CD14-positive monocyte (primary cell): ENCODE data around the gene ALOX15. TPM values are rescaled to one million over a fixed set of nuclear protein-coding genes. Genes with fewer than 3 reads are reported as not detected.

Experiments used
- DNase-seq, 3 donors: peaks; one replicate each; pipeline ENCODE4 v3.0.0-alpha.2; 2011 to 2022
- H2AFZ ChIP-seq: 2 replicates; pipeline ENCODE4 v1.6.0; 2012; ENCODE audit warnings: mild to moderate bottlenecking, low read depth, low read length, inconsistent platforms; ENCODE audit not compliant: insufficient read depth, poor library complexity, severe bottlenecking
- H3K27ac ChIP-seq, 2 donors: 1 replicate in 1 of 2; 2 replicates in 1 of 2; pipeline ENCODE4 v1.5.1; 2012 to 2013; ENCODE audit warnings: low read length in 2 of 2, control low read depth in 1 of 2, inconsistent platforms in 1 of 2, low read depth in 1 of 2, mild to moderate bottlenecking in 1 of 2
- H3K27me3 ChIP-seq, 2 donors: one replicate each; pipeline versions ENCODE4 v1.6.0 to v1.6.1; 2011 to 2013; ENCODE audit warnings: low read length in 2 of 2; ENCODE audit not compliant: control insufficient read depth in 2 of 2, insufficient read depth in 2 of 2
- H3K36me3 ChIP-seq, 2 donors: replicated peaks in 1 of 2; 1 replicate in 1 of 2; 2 replicates in 1 of 2; pipeline versions ENCODE4 v1.5.1 to v1.6.1; 2012 to 2013; ENCODE audit warnings: low read length in 2 of 2, control low read depth in 1 of 2, inconsistent platforms in 1 of 2, mild to moderate bottlenecking in 1 of 2; ENCODE audit not compliant: insufficient read depth in 2 of 2, control insufficient read depth in 1 of 2
- H3K4me1 ChIP-seq, 2 donors: 1 replicate in 1 of 2; 2 replicates in 1 of 2; pipeline versions ENCODE4 v1.5.1 to v1.6.1; 2012 to 2013; ENCODE audit warnings: low read length in 2 of 2, control low read depth in 1 of 2, inconsistent platforms in 1 of 2, mild to moderate bottlenecking in 1 of 2, moderate library complexity in 1 of 2; ENCODE audit not compliant: insufficient read depth in 2 of 2, control insufficient read depth in 1 of 2
- H3K4me2 ChIP-seq: replicated peaks from 2 replicates; pipeline ENCODE3; 2012; ENCODE audit warnings: low read length, moderate library complexity, mild to moderate bottlenecking; ENCODE audit not compliant: poor library complexity, severe bottlenecking; ENCODE audit errors: extremely low read depth
- H3K4me3 ChIP-seq, 3 experiments: fragments of 200-600 bp in 1 of 3; sonication (generic) in 1 of 3; replicated peaks in 1 of 3; 1 replicate in 2 of 3; 2 replicates in 1 of 3; pipeline ENCODE4 v1.5.1; 2011 to 2013; ENCODE audit warnings: low read length in 3 of 3, mild to moderate bottlenecking in 3 of 3, control low read depth in 2 of 3, low read depth in 2 of 3, inconsistent platforms in 1 of 3, moderate library complexity in 1 of 3
- H3K79me2 ChIP-seq: 2 replicates; pipeline ENCODE4 v1.6.0; 2012; ENCODE audit warnings: mild to moderate bottlenecking, control low read depth, inconsistent platforms, low read length, moderate library complexity; ENCODE audit not compliant: insufficient read depth
- H3K9ac ChIP-seq: 2 replicates; pipeline ENCODE4 v1.6.0; 2017; ENCODE audit warnings: low read length, mild to moderate bottlenecking; ENCODE audit not compliant: insufficient read depth, poor library complexity, severe bottlenecking
- H3K9me3 ChIP-seq, 2 donors: replicated peaks in 1 of 2; 1 replicate in 1 of 2; 2 replicates in 1 of 2; pipeline versions ENCODE4 v1.5.1 to v1.6.1; 2012 to 2013; ENCODE audit warnings: low read length in 2 of 2, control low read depth in 1 of 2; ENCODE audit not compliant: control insufficient read depth in 1 of 2, insufficient read depth in 1 of 2
- H4K20me1 ChIP-seq: 2 replicates; pipeline ENCODE4 v1.6.0; 2012; ENCODE audit warnings: mild to moderate bottlenecking, low read length, control low read depth, moderate library complexity; ENCODE audit not compliant: insufficient read depth
- H3K27ac Mint-ChIP-seq, 7 donors: one replicate each; pipeline ENCODE4 v1.8.0; 2020; ENCODE audit warnings: mild to moderate bottlenecking in 7 of 7, mixed read lengths in 7 of 7, moderate library complexity in 6 of 7, inconsistent platforms in 2 of 7
- H3K27me3 Mint-ChIP-seq, 3 donors: one replicate each; pipeline ENCODE4 v1.8.0; 2021 to 2022; ENCODE audit warnings: low read depth in 3 of 3, mild to moderate bottlenecking in 3 of 3, mixed read lengths in 3 of 3, moderate library complexity in 3 of 3, inconsistent platforms in 1 of 3
- H3K36me3 Mint-ChIP-seq, 2 donors: one replicate each; pipeline ENCODE4 v1.8.0; 2020; ENCODE audit warnings: mixed read lengths in 2 of 2, inconsistent platforms in 1 of 2, mild to moderate bottlenecking in 1 of 2
- H3K4me1 Mint-ChIP-seq: one replicate; pipeline ENCODE4 v1.8.0; 2020; ENCODE audit warnings: mild to moderate bottlenecking, mixed read lengths
- H3K4me3 Mint-ChIP-seq, 2 donors: one replicate each; pipeline ENCODE4 v1.8.0; 2020; ENCODE audit warnings: mild to moderate bottlenecking in 2 of 2, mixed read lengths in 2 of 2, moderate library complexity in 1 of 2
- H3K9me3 Mint-ChIP-seq, 7 donors: one replicate each; pipeline ENCODE4 v1.8.0; 2020 to 2022; ENCODE audit warnings: mixed read lengths in 7 of 7, mild to moderate bottlenecking in 6 of 7, moderate library complexity in 6 of 7, inconsistent platforms in 2 of 7
- CTCF ChIP-seq: fragments of 200-600 bp; IDR thresholded peaks from one replicate; pipeline ENCODE4 v1.8.0; 2022; ENCODE audit warnings: antibody characterized with exemption, mild to moderate bottlenecking
- WGBS: methylation state at CpG from one replicate; pipeline ENCODE4 v1.1.5; 2013; ENCODE audit warnings: missing lambda C conversion rate; ENCODE audit not compliant: insufficient coverage; 5-methylcytosine and 5-hydroxymethylcytosine counted together
- intact Hi-C, 2 donors: fragments of 100-400 bp; cut with micrococcal nuclease; formaldehyde crosslinking; loops; one replicate each; pipeline versions ENCODE4 v1.15.0 to v1.15.1; 2023
- polyA plus RNA-seq, 3 donors: library from polyadenylated mRNA; depleted of rRNA in 1 of 3; unstranded in 2 of 3; stranded (reverse) in 1 of 3; fragments of 300-500 nt in 2 of 3; fragments of >200 nt in 1 of 3; fragmentation: Illumina TruSeq in 2 of 3; gene quantifications; 1 replicate in 2 of 3; 2 replicates in 1 of 3; pipeline ENCODE4 v1.2.3, GENCODE V29; 2012 to 2021

The ALOX15 gene
- polyA plus RNA-seq, 3 donors = 0.05 to 0.13 TPM; not detected in 1

GRCh38 chr17:4633643-4634042 lies 7.8 kb downstream of the ALOX15 start:
- Histone ChIP-seq H3K4me1 (peaks cover 25% of the 10 kb centered on the region in 2 donors), H3K9me3 (peaks cover 0 to under 1% of the 10 kb centered on the region in 2 donors), H4K20me1 (no peaks in the 10 kb centered on the region), H2AFZ (no peak overlapping the region), H3K27ac (no peak overlapping the region), H3K79me2 (no peaks in the 10 kb centered on the region), H3K27me3 (peaks cover 1 to 3% of the 10 kb centered on the region in 2 donors), H3K36me3 (no peaks in the 10 kb centered on the region), H3K9ac (no peak overlapping the region), H3K4me2 (no peak overlapping the region), H3K4me3 (no peak overlapping the region)
- Mint-ChIP-seq H3K4me1 (peaks cover 31% of the 10 kb centered on the region), H3K36me3 (peaks cover 3 to 5% of the 10 kb centered on the region in 2 donors), H3K9me3 (peaks cover 0 to 5% (median 3%) of the 10 kb centered on the region in 7 donors), H3K4me3 (no peak overlapping the region), H3K27ac (no peak overlapping the region), H3K27me3 (peaks cover 7 to 23% (median 12%) of the 10 kb centered on the region in 3 donors)
- no peak for TF ChIP-seq CTCF
- WGBS = no CpG with 5 or more reads among the region's 2 CpGs
- no peak for DNase-seq
- intact Hi-C loops = loop anchor here in 1 of 2 donors (5.0 kb wide), 1 partner anchor 66 kb away; no protein-coding TSS in a partner anchor

GRCh38 chr17:4632581-4632920 lies 8.9 kb downstream of the ALOX15 start:
- no peak overlapping the region for H2AFZ ChIP-seq
- Mint-ChIP-seq H3K4me1 (peaks cover 29% of the 10 kb centered on the region), H3K36me3 (peaks cover 0 to 2% of the 10 kb centered on the region in 2 donors), H3K9me3 (peaks cover 0 to 5% (median 3%) of the 10 kb centered on the region in 7 donors), H3K27me3 (peaks cover 1 to 15% (median 4%) of the 10 kb centered on the region in 3 donors), H3K27ac (no peak overlapping the region), H3K4me3 (no peak overlapping the region)
- H4K20me1 ChIP-seq = no peaks in the 10 kb centered on the region
- no peak overlapping the region for H3K4me3 ChIP-seq
- H3K27me3 ChIP-seq = no peaks in the 10 kb centered on the region
- DNase-seq = no peak
- no peak for TF ChIP-seq CTCF
- H3K9me3 ChIP-seq = no peaks in the 10 kb centered on the region
- intact Hi-C loops = loop anchor here in 1 of 2 donors (5.0 kb wide), 1 partner anchor 65 kb away; no protein-coding TSS in a partner anchor
- WGBS = 91% methylated on average over 6 of the region's 7 CpGs
- H3K79me2 ChIP-seq = no peaks in the 10 kb centered on the region
- no peak overlapping the region for H3K27ac ChIP-seq
- H3K4me1 ChIP-seq = peaks cover 25% of the 10 kb centered on the region in 2 donors
- no peaks in the 10 kb centered on the region for H3K36me3 ChIP-seq
- no peak overlapping the region for H3K9ac ChIP-seq
- H3K4me2 ChIP-seq = no peak overlapping the region
